Anterior cingulate cortex (tissue), 58 donors: Measurements from ENCODE around the gene NARF.

Experiments
- DNase-seq, 58 donors: peaks; one replicate each; lab custom pipeline; 2025; lab: John Stamatoyannopoulos, UW

NARF gene

GRCh38 chr17:82465023-82465603, 6.6 kb downstream of the NARF start:
- DNase-seq, result no peak

- DNase-seq, result no peak
These were observed 10.2 kb downstream of the NARF start for GRCh38 chr17:82468692-82469091.

GRCh38 chr17:82470065-82470464, 11.5 kb downstream of the NARF start:
- no peak for DNase-seq

- no peak for DNase-seq
These were observed 15.9 kb downstream of the NARF start for GRCh38 chr17:82474223-82475010.

- DNase-seq, result no peak
These were observed 16.9 kb downstream of the NARF start for GRCh38 chr17:82475458-82475857.

- DNase-seq, result no peak
These were observed 19.4 kb downstream of the NARF start for GRCh38 chr17:82477934-82478333.

GRCh38 chr17:82479602-82480001, 21.1 kb downstream of the NARF start:
- no peak for DNase-seq

GRCh38 chr17:82480318-82480717, 21.8 kb downstream of the NARF start:
- DNase-seq, result no peak

GRCh38 chr17:82483204-82483660, 24.7 kb downstream of the NARF start:
- no peak for DNase-seq

GRCh38 chr17:82483836-82484235, 25.3 kb downstream of the NARF start:
- no peak for DNase-seq

- no peak for DNase-seq
These were observed 27.9 kb downstream of the NARF start for GRCh38 chr17:82486231-82487094.

- DNase-seq, result peak in 9 of 58 donors; percentile 7 to 43 (median 13)
These were observed 29.4 kb downstream of the NARF start for GRCh38 chr17:82487910-82488309.

- DNase-seq, result peak in 44 of 58 donors; percentile 4 to 90 (median 54)
These were observed 30.6 kb downstream of the NARF start for GRCh38 chr17:82489117-82489516.

GRCh38 chr17:82489851-82490511, 31.4 kb downstream of the NARF start:
- no peak for DNase-seq

- DNase-seq, result no peak
These were observed 32.1 kb downstream of the NARF start for GRCh38 chr17:82490512-82491195.

- DNase-seq, result no peak
These were observed 32.6 kb downstream of the NARF start for GRCh38 chr17:82491196-82491530.

- DNase-seq, result no peak
These were observed 33.0 kb downstream of the NARF start for GRCh38 chr17:82491533-82491932.

- no peak for DNase-seq
These were observed 34.2 kb downstream of the NARF start for GRCh38 chr17:82492643-82493225.

GRCh38 chr17:82493226-82493781, 34.8 kb downstream of the NARF start:
- no peak for DNase-seq
